CD4-positive, alpha-beta T cell (primary cell): ENCODE measurements around the gene PLOD3. TPM values are rescaled to one million over a fixed set of nuclear protein-coding genes. Genes with fewer than 3 reads are reported as not detected.

Source experiments
- ATAC-seq: fragments of 200-7000 bp; cut with Tn5 transposase; one replicate; pipeline ENCODE4 v1.10.0; 2022; ENCODE audit warnings: mild to moderate bottlenecking; ENCODE audit not compliant: poor library complexity
- CTCF ChIA-PET: fragments of 350-600 bp; sonication (Branson Sonifier 250); formaldehyde crosslinking; loops from one replicate; lab custom pipeline; 2021; ENCODE audit warnings: antibody characterized with exemption, inconsistent platforms; lab: Charles Lee
- POLR2A ChIA-PET: fragments of 350-600 bp; sonication (Branson Sonifier 250); formaldehyde crosslinking; loops from one replicate; lab custom pipeline; 2021; ENCODE audit warnings: antibody characterized with exemption, inconsistent platforms; lab: Charles Lee
- DNase-seq, 14 experiments: peaks; one replicate each; pipeline ENCODE4 v3.0.0-alpha.2; 2013 to 2020; ENCODE audit warnings: mixed read lengths in 2 of 14
- H3K27ac ChIP-seq, 2 donors: one replicate each; pipeline versions ENCODE4 v1.5.1 to v1.7.0; 2013; ENCODE audit warnings: low read length in 2 of 2, low read depth in 1 of 2, mild to moderate bottlenecking in 1 of 2
- H3K27me3 ChIP-seq, 2 experiments: 1 replicate in 1 of 2; 2 replicates in 1 of 2; pipeline versions ENCODE4 v1.6.1 to v1.7.0; 2013; ENCODE audit warnings: low read length in 2 of 2, control low read depth in 1 of 2, mild to moderate bottlenecking in 1 of 2, moderate library complexity in 1 of 2; ENCODE audit not compliant: insufficient read depth in 2 of 2, control insufficient read depth in 1 of 2
- H3K36me3 ChIP-seq: one replicate; pipeline ENCODE4 v1.6.1; 2013; ENCODE audit warnings: low read length, control low read depth; ENCODE audit not compliant: insufficient read depth
- H3K4me1 ChIP-seq: one replicate; pipeline ENCODE4 v1.6.1; 2013; ENCODE audit warnings: low read length, control low read depth; ENCODE audit not compliant: insufficient read depth
- H3K4me3 ChIP-seq: one replicate; pipeline ENCODE4 v1.5.1; 2013; ENCODE audit warnings: mild to moderate bottlenecking, low read length, moderate library complexity
- H3K9me3 ChIP-seq, 2 experiments: 1 replicate in 1 of 2; 2 replicates in 1 of 2; pipeline versions ENCODE4 v1.6.1 to v1.7.0; 2013; ENCODE audit warnings: low read length in 2 of 2, mild to moderate bottlenecking in 2 of 2, control low read depth in 1 of 2, moderate library complexity in 1 of 2; ENCODE audit not compliant: control insufficient read depth in 1 of 2, insufficient read depth in 1 of 2
- H3K27ac Mint-ChIP-seq: one replicate; pipeline ENCODE4 v1.8.0; 2020; ENCODE audit warnings: mixed read lengths
- H3K27me3 Mint-ChIP-seq: one replicate; pipeline ENCODE4 v1.8.0; 2021; ENCODE audit warnings: mixed read lengths
- H3K36me3 Mint-ChIP-seq: one replicate; pipeline ENCODE4 v1.8.0; 2021; ENCODE audit warnings: low read depth, mixed read lengths
- H3K4me1 Mint-ChIP-seq: one replicate; pipeline ENCODE4 v1.8.0; 2021; ENCODE audit warnings: low read depth, mixed read lengths
- H3K4me3 Mint-ChIP-seq: one replicate; pipeline ENCODE4 v1.8.0; 2020; ENCODE audit warnings: mild to moderate bottlenecking, mixed read lengths
- H3K9me3 Mint-ChIP-seq: one replicate; pipeline ENCODE4 v1.8.0; 2020; ENCODE audit warnings: mixed read lengths
- intact Hi-C, 2 experiments: fragments of 100-400 bp; cut with DNase I in 1 of 2; cut with micrococcal nuclease in 1 of 2; formaldehyde crosslinking; loops; one replicate each; pipeline versions ENCODE4 v1.15.1 to v1.9.0; 2023 to 2025; cut with DNase I, micrococcal nuclease
- total RNA-seq, 174 experiments: library from RNA in 2 of 174; stranded (reverse) in 2 of 174; gene quantifications; one replicate each; pipeline ENCODE4 v1.2.3 and lab custom pipeline; 2021 to 2026
- TF ChIP-seq, protein P1 (sequence below): fragments of 200-600 bp; IDR thresholded peaks from one replicate; pipeline ENCODE4 v1.8.0; 2022; ENCODE audit warnings: antibody characterized with exemption, mild to moderate bottlenecking

PLOD3 gene
- total RNA-seq, 2 experiments from 2014 or later = 13.8 to 15.9 TPM

DNA sequence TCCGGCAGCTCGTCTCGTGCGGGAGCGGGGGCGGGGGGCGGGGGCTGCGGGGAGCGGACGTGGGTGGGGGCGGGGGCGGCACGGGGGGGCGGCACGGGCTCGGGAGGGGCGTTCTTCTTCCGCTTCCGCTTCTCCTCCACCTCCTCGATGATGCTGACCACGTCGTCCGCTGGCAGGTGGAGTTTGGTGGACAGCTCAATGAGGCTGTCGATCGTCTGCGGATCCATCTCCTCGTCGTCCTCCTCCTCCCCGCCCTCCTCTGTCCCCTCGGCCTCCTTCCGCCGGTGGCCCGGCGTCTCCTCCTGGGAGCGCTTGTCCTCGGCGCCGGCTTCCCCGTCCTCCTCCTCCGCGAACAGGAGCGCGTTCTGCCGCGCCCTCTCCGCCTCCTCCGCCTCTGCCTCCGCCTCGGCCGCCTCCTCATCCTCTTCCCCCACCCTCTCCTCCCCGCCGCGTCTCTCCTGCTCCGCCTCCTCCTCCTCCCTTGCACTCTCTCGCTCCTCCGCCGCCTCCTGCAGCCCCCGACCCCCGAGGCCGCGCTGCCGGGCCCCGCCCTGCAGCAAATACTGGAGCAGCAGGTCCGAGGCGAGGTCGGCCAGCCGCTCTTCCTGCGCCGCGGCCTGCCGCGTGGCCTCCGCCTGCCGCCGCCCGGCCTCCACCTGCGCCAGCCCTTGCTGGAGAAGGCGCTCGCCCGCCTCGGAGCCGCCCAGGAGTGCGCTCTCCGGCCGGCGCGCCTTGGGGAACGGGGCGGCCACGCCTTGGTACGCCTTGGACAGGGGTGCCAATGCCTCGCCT lies 53.9 kb downstream of the PLOD3 start:
- intact Hi-C loops = loop anchor here in 1 of 2 experiments (5.0 kb wide), 1 partner anchor 456 kb away; the partner anchor contains the start of gene POP7
- ChIA-PET POLR2A (interaction anchor here (1.2 kb wide), 1 partner anchor 54 kb away, joined by 3 read pairs; the partner anchor contains the start of gene ZNHIT1), CTCF (interaction anchor here (3.1 kb wide), 1 partner anchor 19 kb away, joined by 12 read pairs; no protein-coding TSS in a partner anchor)
- ATAC-seq (no peak), DNase-seq (peak in 6 of 14 experiments; percentile 18 to 58 (median 55))
- H3K4me1 ChIP-seq = peaks cover 44% of the 10 kb centered on the region
- Mint-ChIP-seq H3K9me3 (no peaks in the 10 kb centered on the region), H3K4me3 (peak overlapping the region; percentile 77), H3K27me3 (peaks cover 64% of the 10 kb centered on the region), H3K27ac (no peak overlapping the region), H3K36me3 (peaks cover 24% of the 10 kb centered on the region), H3K4me1 (peaks cover 27% of the 10 kb centered on the region)
- H3K27ac ChIP-seq = no peak overlapping the region
- TF ChIP-seq, protein P1, sequence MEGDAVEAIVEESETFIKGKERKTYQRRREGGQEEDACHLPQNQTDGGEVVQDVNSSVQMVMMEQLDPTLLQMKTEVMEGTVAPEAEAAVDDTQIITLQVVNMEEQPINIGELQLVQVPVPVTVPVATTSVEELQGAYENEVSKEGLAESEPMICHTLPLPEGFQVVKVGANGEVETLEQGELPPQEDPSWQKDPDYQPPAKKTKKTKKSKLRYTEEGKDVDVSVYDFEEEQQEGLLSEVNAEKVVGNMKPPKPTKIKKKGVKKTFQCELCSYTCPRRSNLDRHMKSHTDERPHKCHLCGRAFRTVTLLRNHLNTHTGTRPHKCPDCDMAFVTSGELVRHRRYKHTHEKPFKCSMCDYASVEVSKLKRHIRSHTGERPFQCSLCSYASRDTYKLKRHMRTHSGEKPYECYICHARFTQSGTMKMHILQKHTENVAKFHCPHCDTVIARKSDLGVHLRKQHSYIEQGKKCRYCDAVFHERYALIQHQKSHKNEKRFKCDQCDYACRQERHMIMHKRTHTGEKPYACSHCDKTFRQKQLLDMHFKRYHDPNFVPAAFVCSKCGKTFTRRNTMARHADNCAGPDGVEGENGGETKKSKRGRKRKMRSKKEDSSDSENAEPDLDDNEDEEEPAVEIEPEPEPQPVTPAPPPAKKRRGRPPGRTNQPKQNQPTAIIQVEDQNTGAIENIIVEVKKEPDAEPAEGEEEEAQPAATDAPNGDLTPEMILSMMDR = no peak
- peak overlapping the region; percentile 49 for H3K4me3 ChIP-seq
- H3K27me3 ChIP-seq = peaks cover 59 to 65% of the 10 kb centered on the region in 2 experiments
- peaks cover 15% of the 10 kb centered on the region for H3K36me3 ChIP-seq
- peaks cover 0 to 33% of the 10 kb centered on the region in 2 experiments for H3K9me3 ChIP-seq

DNA sequence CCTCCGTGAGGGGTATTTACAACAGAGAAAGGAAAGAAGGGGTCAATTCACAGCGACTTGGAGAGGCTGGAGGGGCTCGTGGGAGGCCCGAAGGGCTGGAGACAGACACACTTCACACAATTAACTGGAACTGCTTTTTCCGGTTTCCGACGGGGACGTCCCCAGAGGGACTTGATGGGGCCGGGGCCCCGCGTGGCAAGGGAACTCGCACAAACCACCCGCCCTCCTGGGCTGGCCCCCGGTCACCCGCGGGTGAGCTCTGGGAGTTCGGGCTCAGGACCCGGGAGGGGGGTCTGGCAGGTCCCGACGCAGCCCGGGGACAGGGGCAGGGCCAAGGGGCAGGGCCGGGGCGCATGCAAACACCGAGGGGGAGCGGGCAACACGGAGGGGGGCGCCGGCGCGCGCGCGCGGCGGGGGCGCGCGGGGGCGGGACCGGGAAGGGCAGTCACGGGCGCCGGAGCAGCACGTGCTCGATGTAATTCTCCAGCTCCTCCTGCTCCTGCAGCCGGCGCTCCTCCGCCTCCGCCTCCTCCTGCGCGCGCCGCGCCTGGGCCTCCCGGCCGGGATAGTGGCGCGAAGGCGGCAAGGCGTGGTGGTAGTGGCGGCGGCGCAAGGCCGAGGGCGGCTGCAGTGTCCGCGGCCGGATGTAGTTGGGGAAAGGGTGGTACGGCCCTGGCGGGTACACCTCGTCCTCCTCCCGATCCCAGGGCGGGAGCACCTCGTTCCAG lies 54.7 kb downstream of the PLOD3 start:
- CTCF ChIA-PET = no interaction called here
- TF ChIP-seq, protein P1 = no peak
- H3K4me1 Mint-ChIP-seq = peaks cover 24% of the 10 kb centered on the region
- peaks cover 61% of the 10 kb centered on the region for H3K27me3 Mint-ChIP-seq
- H3K4me3 ChIP-seq = peak overlapping the region; percentile 49
- H3K4me3 Mint-ChIP-seq = peak overlapping the region; percentile 77
- H3K9me3 ChIP-seq = peaks cover 0 to 33% of the 10 kb centered on the region in 2 experiments
- intact Hi-C loops = loop anchor here in 1 of 2 experiments (5.0 kb wide), 1 partner anchor 455 kb away; the partner anchor contains the start of gene POP7
- DNase-seq (peak in 1 of 14 experiments; percentile 43), ATAC-seq (no peak)
- peaks cover 21% of the 10 kb centered on the region for H3K36me3 ChIP-seq
- no peak overlapping the region for H3K27ac Mint-ChIP-seq
- POLR2A ChIA-PET = no interaction called here
- H3K27me3 ChIP-seq = peaks cover 52 to 57% of the 10 kb centered on the region in 2 experiments
- no peaks in the 10 kb centered on the region for H3K9me3 Mint-ChIP-seq
- peaks cover 44% of the 10 kb centered on the region for H3K4me1 ChIP-seq
- peaks cover 29% of the 10 kb centered on the region for H3K36me3 Mint-ChIP-seq
- H3K27ac ChIP-seq = no peak overlapping the region

DNA sequence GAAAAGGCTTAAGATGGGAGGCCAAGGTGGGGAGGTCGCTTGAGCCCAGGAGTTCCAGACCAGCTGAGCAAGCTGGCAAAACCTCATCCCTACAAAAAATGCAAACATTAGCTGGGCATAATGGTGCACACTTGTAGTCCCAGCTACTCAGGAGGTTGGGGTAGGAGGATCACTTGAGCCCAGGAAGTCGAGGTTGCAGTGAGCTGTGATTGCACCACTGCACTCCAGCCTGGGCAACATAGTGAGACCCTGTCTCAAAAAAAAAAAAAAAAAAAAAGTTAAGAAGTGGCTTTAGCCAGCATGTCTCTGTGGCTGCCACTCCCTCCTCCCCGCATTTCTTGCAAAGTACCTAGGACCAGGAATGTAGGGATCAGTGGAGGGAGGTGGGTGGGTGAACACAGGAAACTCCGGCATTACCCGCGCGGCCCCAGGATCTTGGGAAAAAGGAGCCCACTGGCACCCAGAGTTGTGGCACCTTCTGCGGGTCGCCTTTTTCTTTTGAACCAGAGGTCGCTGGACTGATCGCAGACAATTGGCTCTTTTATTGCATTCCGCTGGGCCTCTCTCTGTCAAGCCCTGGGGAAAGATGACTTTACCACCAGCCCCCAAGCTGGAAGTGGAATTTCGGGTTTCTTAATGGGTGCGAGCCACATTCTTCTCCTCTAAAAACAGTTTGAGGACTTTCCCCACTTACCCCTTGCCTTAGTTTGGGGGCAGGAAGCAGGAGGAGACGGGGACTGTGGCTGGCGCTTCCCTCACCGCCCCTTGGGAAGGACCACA lies 55.5 kb downstream of the PLOD3 start:
- intact Hi-C loops = loop anchor here in 1 of 2 experiments (5.0 kb wide), 1 partner anchor 455 kb away; the partner anchor contains the start of gene POP7
- no peak for ATAC-seq
- H3K27me3 ChIP-seq = peaks cover 43 to 49% of the 10 kb centered on the region in 2 experiments

More for the DNA sequence above, 55.5 kb downstream of the PLOD3 start:
- H3K9me3 ChIP-seq = peaks cover 0 to 28% of the 10 kb centered on the region in 2 experiments
- peaks cover 38% of the 10 kb centered on the region for H3K36me3 Mint-ChIP-seq
- DNase-seq = no peak
- H3K27me3 Mint-ChIP-seq = peaks cover 52% of the 10 kb centered on the region
- peak overlapping the region; percentile 77 for H3K4me3 Mint-ChIP-seq
- no peak overlapping the region for H3K27ac Mint-ChIP-seq
- H3K9me3 Mint-ChIP-seq = no peaks in the 10 kb centered on the region
- H3K4me1 Mint-ChIP-seq = peaks cover 20% of the 10 kb centered on the region
- ChIA-PET POLR2A (interaction anchor here (0.6 kb wide), 1 partner anchor 30 kb away, joined by 3 read pairs; no protein-coding TSS in a partner anchor), CTCF (no interaction called here)
- H3K36me3 ChIP-seq = peaks cover 24% of the 10 kb centered on the region
- no peak overlapping the region for H3K27ac ChIP-seq
- peaks cover 42% of the 10 kb centered on the region for H3K4me1 ChIP-seq
- H3K4me3 ChIP-seq = no peak overlapping the region
- TF ChIP-seq, protein P1 = no peak
